NCI-H524 treated with DMSO at 0.1 percent for 48 hours (cell line): ENCODE results near the gene HSD3B2.

Experiments
- DNase-seq: peaks from one replicate; lab custom pipeline; 2025; lab: John Stamatoyannopoulos, UW

Gene HSD3B2

GRCh38 chr1:119397986-119398385 lies 17.0 kb upstream of the HSD3B2 start:
- no peak for DNase-seq

- DNase-seq, result no peak
Measured at GRCh38 chr1:119404736-119405135, 10.2 kb upstream of the HSD3B2 start.

- no peak for DNase-seq
Measured at GRCh38 chr1:119409731-119410130, 5.2 kb upstream of the HSD3B2 start.

- DNase-seq, result no peak
Measured at GRCh38 chr1:119410961-119411360, 4.0 kb upstream of the HSD3B2 start.

GRCh38 chr1:119416006-119416640 lies 1.2 kb downstream of the HSD3B2 start:
- no peak for DNase-seq

GRCh38 chr1:119419109-119419508 lies 4.2 kb downstream of the HSD3B2 start:
- DNase-seq, result no peak

GRCh38 chr1:119420638-119421037 lies 5.7 kb downstream of the HSD3B2 start:
- no peak for DNase-seq

GRCh38 chr1:119422631-119423030 lies 7.7 kb downstream of the HSD3B2 start:
- DNase-seq, result no peak

- no peak for DNase-seq
Measured at GRCh38 chr1:119428991-119429390, 14.0 kb downstream of the HSD3B2 start.

- no peak for DNase-seq
Measured at GRCh38 chr1:119429687-119430086, 14.7 kb downstream of the HSD3B2 start.

GRCh38 chr1:119430486-119430885 lies 15.5 kb downstream of the HSD3B2 start:
- no peak for DNase-seq

- DNase-seq, result no peak
Measured at GRCh38 chr1:119431836-119432235, 16.9 kb downstream of the HSD3B2 start.

GRCh38 chr1:119435052-119435451 lies 20.1 kb downstream of the HSD3B2 start:
- DNase-seq, result no peak

GRCh38 chr1:119438761-119439160 lies 23.8 kb downstream of the HSD3B2 start:
- no peak for DNase-seq

GRCh38 chr1:119440721-119441307 lies 25.9 kb downstream of the HSD3B2 start:
- DNase-seq, result no peak

- no peak for DNase-seq
Measured at GRCh38 chr1:119442756-119443155, 27.8 kb downstream of the HSD3B2 start.

GRCh38 chr1:119446321-119446720 lies 31.4 kb downstream of the HSD3B2 start:
- no peak for DNase-seq

- no peak for DNase-seq
Measured at GRCh38 chr1:119447344-119448126, 32.6 kb downstream of the HSD3B2 start.

- DNase-seq, result no peak
Measured at GRCh38 chr1:119448127-119448511, 33.2 kb downstream of the HSD3B2 start.

- DNase-seq, result no peak
Measured at GRCh38 chr1:119449971-119450370, 35.0 kb downstream of the HSD3B2 start.

- DNase-seq, result no peak
Measured at GRCh38 chr1:119451158-119451557, 36.2 kb downstream of the HSD3B2 start.

GRCh38 chr1:119452091-119452490 lies 37.1 kb downstream of the HSD3B2 start:
- DNase-seq, result no peak

- no peak for DNase-seq
Measured at GRCh38 chr1:119453021-119453420, 38.1 kb downstream of the HSD3B2 start.
